ENCODE data around the gene C16orf96.

DNA sequence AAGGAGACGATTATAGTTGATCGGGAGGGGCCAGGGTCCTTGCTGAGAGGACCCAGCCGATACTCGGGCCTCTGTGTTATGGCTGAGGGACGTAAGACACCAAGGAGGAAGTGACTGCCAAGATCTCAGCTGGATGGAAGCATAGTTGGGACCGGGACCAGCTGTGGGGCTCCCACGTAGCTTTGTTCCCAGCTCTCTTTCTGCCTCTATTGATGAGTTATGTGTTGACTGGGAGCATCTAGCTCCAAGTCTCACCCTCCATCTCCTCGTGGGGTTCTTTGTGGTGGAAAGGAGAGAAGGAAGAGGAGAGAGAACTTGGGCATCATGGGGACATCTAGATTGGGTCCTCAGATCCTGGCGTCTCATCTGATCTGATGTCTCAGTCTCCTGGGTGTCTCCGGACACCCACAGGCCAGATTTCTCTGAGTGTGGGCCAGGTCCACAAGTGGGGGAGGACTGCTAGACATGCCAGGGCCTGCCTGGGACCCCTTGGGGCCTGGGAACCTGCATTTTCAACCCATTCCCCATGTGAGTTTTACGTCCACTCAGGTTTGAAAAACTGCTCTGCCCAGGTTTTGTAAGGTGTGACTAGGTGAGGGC lies 69.5 kb downstream of the C16orf96 start:
- TF ChIP-seq, protein P1, sequence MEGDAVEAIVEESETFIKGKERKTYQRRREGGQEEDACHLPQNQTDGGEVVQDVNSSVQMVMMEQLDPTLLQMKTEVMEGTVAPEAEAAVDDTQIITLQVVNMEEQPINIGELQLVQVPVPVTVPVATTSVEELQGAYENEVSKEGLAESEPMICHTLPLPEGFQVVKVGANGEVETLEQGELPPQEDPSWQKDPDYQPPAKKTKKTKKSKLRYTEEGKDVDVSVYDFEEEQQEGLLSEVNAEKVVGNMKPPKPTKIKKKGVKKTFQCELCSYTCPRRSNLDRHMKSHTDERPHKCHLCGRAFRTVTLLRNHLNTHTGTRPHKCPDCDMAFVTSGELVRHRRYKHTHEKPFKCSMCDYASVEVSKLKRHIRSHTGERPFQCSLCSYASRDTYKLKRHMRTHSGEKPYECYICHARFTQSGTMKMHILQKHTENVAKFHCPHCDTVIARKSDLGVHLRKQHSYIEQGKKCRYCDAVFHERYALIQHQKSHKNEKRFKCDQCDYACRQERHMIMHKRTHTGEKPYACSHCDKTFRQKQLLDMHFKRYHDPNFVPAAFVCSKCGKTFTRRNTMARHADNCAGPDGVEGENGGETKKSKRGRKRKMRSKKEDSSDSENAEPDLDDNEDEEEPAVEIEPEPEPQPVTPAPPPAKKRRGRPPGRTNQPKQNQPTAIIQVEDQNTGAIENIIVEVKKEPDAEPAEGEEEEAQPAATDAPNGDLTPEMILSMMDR (IDR thresholded peaks at IDR 0.05; ENCODE audit: insufficient read depth, low read length): no peak
- TF ChIP-seq POLR2AphosphoS5 (IDR thresholded peaks at IDR 0.05; ENCODE audit: low read depth) (no peak), GABPA (IDR thresholded peaks at IDR 0.05; ENCODE audit: low read depth) (no peak)
